Panc1 (cell line): ENCODE measurements around the gene AUH.

ENCODE experiments used
- CTCF ChIP-seq: fragments of 450-650 bp; IDR thresholded peaks from 2 replicates; pipeline ENCODE4 v1.5.1; 2017; ENCODE audit warnings: mild to moderate bottlenecking
- POLR2AphosphoS5 ChIP-seq: IDR thresholded peaks from 2 replicates; pipeline ENCODE4 v1.6.1; 2012; ENCODE audit warnings: mild to moderate bottlenecking, low read depth, low read length, moderate library complexity

GRCh38 chr9:91190062-91190461 lies 171.7 kb downstream of the AUH start:
- no peak for TF ChIP-seq CTCF
- TF ChIP-seq POLR2AphosphoS5 = no peak
